H1 (cell line): ENCODE measurements around the gene INPP5A. TPM values are rescaled to one million over a fixed set of nuclear protein-coding genes. Genes with fewer than 3 reads are reported as not detected.

ENCODE experiments used
- CHD1 ChIP-seq: IDR thresholded peaks from 2 replicates; pipeline ENCODE4 v1.6.1; 2012; ENCODE audit warnings: low read depth, low read length, improper control_type of control experiment
- HDAC6 ChIP-seq: IDR thresholded peaks from one replicate; pipeline ENCODE4 v1.7.1; 2012; ENCODE audit warnings: low read depth, mild to moderate bottlenecking, inconsistent platforms, low read length, moderate library complexity
- JUN ChIP-seq: IDR thresholded peaks from 2 replicates; pipeline ENCODE4 v1.6.1; 2011; ENCODE audit warnings: low read depth, mild to moderate bottlenecking, improper control_type of control experiment, low read length
- KDM5A ChIP-seq: fragments of 200-600 bp; IDR thresholded peaks from 2 replicates; pipeline ENCODE4 v1.7.1; 2012; ENCODE audit warnings: mild to moderate bottlenecking, low read length, inconsistent platforms, mixed read lengths
- POLR2A ChIP-seq, 2 experiments: IDR thresholded peaks; 1 replicate in 1 of 2; 2 replicates in 1 of 2; pipeline ENCODE4 v1.6.1; 2011; ENCODE audit warnings: low read depth in 2 of 2, low read length in 2 of 2, mild to moderate bottlenecking in 2 of 2; ENCODE audit errors: control extremely low read depth in 1 of 2
- POLR2AphosphoS5 ChIP-seq: IDR thresholded peaks from 2 replicates; pipeline ENCODE4 v1.6.1; 2011; ENCODE audit warnings: low read depth, low read length
- POU5F1 ChIP-seq: IDR thresholded peaks from 2 replicates; pipeline ENCODE4 v1.6.1; 2011; ENCODE audit warnings: low read depth, mild to moderate bottlenecking, low read length, moderate library complexity
- RBBP5 ChIP-seq: IDR thresholded peaks from 2 replicates; pipeline ENCODE4 v1.7.1; 2012; ENCODE audit warnings: low read depth, mild to moderate bottlenecking, inconsistent platforms, low read length, moderate library complexity, borderline replicate concordance
- TAF1 ChIP-seq: IDR thresholded peaks from 2 replicates; pipeline ENCODE4 v1.6.1; 2011; ENCODE audit warnings: mild to moderate bottlenecking, low read depth, low read length
- TBP ChIP-seq: IDR thresholded peaks from 2 replicates; pipeline ENCODE4 v1.6.1; 2011; ENCODE audit warnings: low read depth, low read length, improper control_type of control experiment
- TCF12 ChIP-seq: IDR thresholded peaks from 2 replicates; pipeline ENCODE4 v1.6.1; 2011; ENCODE audit warnings: low read depth, mild to moderate bottlenecking, low read length
- polyA plus RNA-seq, 7 experiments: library from polyadenylated mRNA; depleted of rRNA in 3 of 7; stranded (reverse) in 5 of 7; unstranded in 2 of 7; fragments of >200 nt in 5 of 7; fragments of 200-250 nt in 2 of 7; gene quantifications; 1 replicate in 5 of 7; 2 replicates in 1 of 7; 4 replicates in 1 of 7; pipeline versions ENCODE4 v1.2.1 to v1.2.3, GENCODE V29; 2011 to 2013; ENCODE audit warnings: missing spikeins in 2 of 7, mixed read lengths in 2 of 7
- total RNA-seq: library from RNA; stranded (reverse); fragmentation: NEBNext Ultra II Directional; extraction: Animal tissue kit (Norgen Biotek cat#: 25700); gene quantifications from 2 replicates; pipeline ENCODE4 v1.2.1, GENCODE V29; 2021

INPP5A gene
- total and polyA plus RNA-seq, 2 of the 8 experiments (the other 6 are each of a cell fraction or from before 2014, with no cell fraction given) = 19.7 to 27.5 TPM

GRCh38 chr10:132783940-132784865, 246.6 kb downstream of the INPP5A start (continued):
- TF ChIP-seq HDAC6 (no peak), TBP (no peak), POLR2AphosphoS5 (no peak), POU5F1 (no peak), CHD1 (no peak), TAF1 (no peak), JUN (no peak), POLR2A (IDR thresholded peaks at IDR 0.05; ENCODE audit: control extremely low read depth in 1 of 2, low read depth in 2 of 2, low read length in 2 of 2) (no peak), KDM5A (no peak), TCF12 (no peak), RBBP5 (no peak)
- TF ChIP-seq, all 59 proteins: peak for 4
